PFSK-1 (cell line): ENCODE measurements around the gene SHISA2.

Experiments
- FOXP2 ChIP-seq: optimal IDR thresholded peaks from 2 replicates; pipeline ENCODE3; 2011; ENCODE audit warnings: borderline replicate concordance, control low read depth, inconsistent platforms; ENCODE audit not compliant: insufficient read depth; ENCODE audit errors: extremely low read length, extremely low read depth
- POLR2AphosphoS5 ChIP-seq: IDR thresholded peaks from 2 replicates; pipeline ENCODE4 v1.6.1; 2012; ENCODE audit warnings: low read depth, mild to moderate bottlenecking, control low read depth, low read length, moderate library complexity
- REST ChIP-seq, 2 experiments: IDR thresholded peaks; 2 replicates each; pipeline versions ENCODE4 v1.6.1 to v1.8.0; 2011 to 2012; ENCODE audit warnings: low read depth in 2 of 2, low read length in 2 of 2, control low read depth in 1 of 2, inconsistent platforms in 1 of 2, mild to moderate bottlenecking in 1 of 2, moderate library complexity in 1 of 2; ENCODE audit not compliant: insufficient read depth in 1 of 2
- TAF1 ChIP-seq: IDR thresholded peaks from 2 replicates; pipeline ENCODE4 v1.6.1; 2012; ENCODE audit warnings: low read length, control low read depth, borderline replicate concordance; ENCODE audit not compliant: insufficient read depth

GRCh38 chr13:26010487-26011207, 41.2 kb downstream of the SHISA2 start:
- no peak for TF ChIP-seq POLR2AphosphoS5
- no peak for TF ChIP-seq TAF1
- TF ChIP-seq FOXP2 = no peak
- TF ChIP-seq REST (IDR thresholded peaks at IDR 0.05; ENCODE audit: insufficient read depth in 1 of 2, low read depth in 2 of 2, low read length in 2 of 2) = no peak
